ENCODE measurements around the gene FHAD1.

GRCh38 chr1:15424981-15425380, 178.0 kb downstream of the FHAD1 start:
- no peak for TF ChIP-seq POLR2AphosphoS5 (IDR thresholded peaks at IDR 0.05; ENCODE audit: low read depth, low read length)
- no peak for TF ChIP-seq REST (IDR thresholded peaks at IDR 0.05; ENCODE audit: insufficient read depth in 1 of 2, low read depth in 2 of 2, low read length in 2 of 2)
- TF ChIP-seq TAF1 (IDR thresholded peaks at IDR 0.05; ENCODE audit: borderline replicate concordance, insufficient read depth, low read length): no peak
